H1 (cell line): ENCODE data around the gene UTRN. TPM values are rescaled to one million over a fixed set of nuclear protein-coding genes. Genes with fewer than 3 reads are reported as not detected.

ENCODE experiments used
- CTCF ChIA-PET: fragments of 300-600 bp; sonication (Branson Sonifier 250); formaldehyde crosslinking; loops from one replicate; lab custom pipeline; 2021; ENCODE audit not compliant: partially characterized antibody; lab: Charles Lee
- POLR2A ChIA-PET: fragments of 300-600 bp; sonication (Branson Sonifier 250); formaldehyde crosslinking; loops from one replicate; lab custom pipeline; 2021; ENCODE audit warnings: inconsistent platforms; ENCODE audit not compliant: partially characterized antibody; lab: Charles Lee
- DNase-seq, 2 experiments: peaks; one replicate each; pipeline versions ENCODE4 v3.0.0 to v3.0.0-alpha.2; 2010 to 2022; ENCODE audit warnings: low spot score in 2 of 2, low read depth in 1 of 2, mixed read lengths in 1 of 2
- FAIRE-seq: peaks from 2 replicates; lab custom pipeline; 2011; peaks lifted over from hg19 to GRCh38; lab: Jason Lieb, UNC
- H2AFZ ChIP-seq: 2 replicates; pipeline ENCODE4 v1.8.1; 2012; ENCODE audit warnings: low read length, inconsistent platforms
- H2AK5ac ChIP-seq: 2 replicates; pipeline ENCODE4 v1.6.1; 2013; ENCODE audit warnings: low read depth, low read length
- H2BK120ac ChIP-seq: replicated peaks from 2 replicates; pipeline ENCODE3; 2013; ENCODE audit warnings: low read depth, low read length, inconsistent platforms
- H2BK12ac ChIP-seq: 2 replicates; pipeline ENCODE4 v1.6.1; 2013; ENCODE audit warnings: low read depth, low read length
- H2BK15ac ChIP-seq: 2 replicates; pipeline ENCODE4 v1.6.1; 2013; ENCODE audit warnings: low read length
- H2BK20ac ChIP-seq: 2 replicates; pipeline ENCODE4 v1.6.1; 2013; ENCODE audit warnings: low read length
- H2BK5ac ChIP-seq: 2 replicates; pipeline ENCODE4 v1.6.1; 2013; ENCODE audit warnings: low read depth, low read length
- H3K14ac ChIP-seq: 2 replicates; pipeline ENCODE4 v1.6.1; 2013; ENCODE audit warnings: inconsistent platforms; ENCODE audit not compliant: insufficient read length
- H3K18ac ChIP-seq: 2 replicates; pipeline ENCODE4 v1.6.1; 2013; ENCODE audit warnings: low read length; ENCODE audit errors: extremely low read depth
- H3K23ac ChIP-seq: 2 replicates; pipeline ENCODE4 v1.6.1; 2013; ENCODE audit warnings: inconsistent platforms; ENCODE audit not compliant: insufficient read length
- H3K23me2 ChIP-seq: 2 replicates; pipeline ENCODE4 v1.6.1; 2013; ENCODE audit warnings: low read depth, low read length
- H3K27ac ChIP-seq: 2 replicates; pipeline ENCODE4 v1.6.1; 2011; ENCODE audit warnings: low read depth, low read length, inconsistent platforms
- H3K27me3 ChIP-seq, 4 experiments: replicated peaks in 1 of 4; 1 replicate in 1 of 4; 2 replicates in 3 of 4; pipeline versions ENCODE4 v1.6.1 to v1.8.1; 2011 to 2013; ENCODE audit warnings: low read length in 3 of 4, mild to moderate bottlenecking in 3 of 4, inconsistent platforms in 2 of 4, mixed read lengths in 2 of 4, moderate library complexity in 1 of 4; ENCODE audit not compliant: control insufficient read depth in 3 of 4, insufficient read depth in 3 of 4; ENCODE audit errors: extremely low read depth in 1 of 4
- H3K36me3 ChIP-seq, 4 experiments: 2 replicates each; pipeline versions ENCODE4 v1.6.1 to v1.8.1; 2011 to 2013; ENCODE audit warnings: mild to moderate bottlenecking in 4 of 4, low read length in 3 of 4, moderate library complexity in 2 of 4, control low read depth in 1 of 4, inconsistent platforms in 1 of 4; ENCODE audit not compliant: insufficient read depth in 4 of 4, control insufficient read depth in 2 of 4
- H3K4ac ChIP-seq: replicated peaks from 2 replicates; pipeline ENCODE3; 2013; ENCODE audit warnings: low read length, low read depth, mixed read lengths, inconsistent platforms; ENCODE audit not compliant: insufficient read length
- H3K4me1 ChIP-seq, 4 experiments: replicated peaks in 1 of 4; 1 replicate in 1 of 4; 2 replicates in 3 of 4; pipeline versions ENCODE4 v1.6.1 to v1.8.1; 2011 to 2013; ENCODE audit warnings: low read length in 3 of 4, inconsistent platforms in 2 of 4, mixed read lengths in 1 of 4; ENCODE audit not compliant: insufficient read depth in 4 of 4, control insufficient read depth in 3 of 4
- H3K4me2 ChIP-seq, 2 experiments: 2 replicates each; pipeline versions ENCODE4 v1.6.1 to v1.8.1; 2011 to 2013; ENCODE audit warnings: low read depth in 2 of 2, low read length in 2 of 2, control low read depth in 1 of 2, inconsistent platforms in 1 of 2, mild to moderate bottlenecking in 1 of 2; ENCODE audit not compliant: insufficient read depth in 1 of 2
- H3K4me3 ChIP-seq, 4 experiments: fragments of 200-600, 300-600 bp in 1 of 4; sonication (generic), shearing (Covaris generic), sonication (Bioruptor Twin) in 1 of 4; 2 replicates each; pipeline versions ENCODE4 v1.5.1 to v1.8.1; 2011 to 2016; ENCODE audit warnings: low read length in 4 of 4, low read depth in 3 of 4, control low read depth in 2 of 4, inconsistent platforms in 2 of 4, mild to moderate bottlenecking in 2 of 4, mixed read lengths in 1 of 4, moderate library complexity in 1 of 4; ENCODE audit not compliant: insufficient read depth in 2 of 4; ENCODE audit errors: extremely low read depth in 1 of 4
- H3K56ac ChIP-seq: replicated peaks from 2 replicates; pipeline ENCODE3; 2013; ENCODE audit warnings: low read depth, mild to moderate bottlenecking, mixed read lengths, low read length, inconsistent platforms; ENCODE audit not compliant: insufficient read length
- H3K79me1 ChIP-seq: 2 replicates; pipeline ENCODE4 v1.6.1; 2013; ENCODE audit warnings: low read depth, low read length, control low read depth
- H3K79me2 ChIP-seq, 2 experiments: 2 replicates each; pipeline versions ENCODE4 v1.6.1 to v1.8.1; 2012 to 2013; ENCODE audit warnings: low read length in 2 of 2, mild to moderate bottlenecking in 2 of 2, inconsistent platforms in 1 of 2; ENCODE audit not compliant: insufficient read depth in 2 of 2, control insufficient read depth in 1 of 2
- H3K9ac ChIP-seq, 4 experiments: replicated peaks in 1 of 4; 1 replicate in 1 of 4; 2 replicates in 3 of 4; pipeline versions ENCODE4 v1.6.1 to v1.8.1; 2011 to 2013; ENCODE audit warnings: low read depth in 3 of 4, low read length in 3 of 4, control low read depth in 2 of 4, mild to moderate bottlenecking in 2 of 4, moderate library complexity in 2 of 4, inconsistent platforms in 1 of 4; ENCODE audit errors: extremely low read depth in 1 of 4
- H3K9me3 ChIP-seq, 2 experiments: 2 replicates each; pipeline versions ENCODE4 v1.6.1 to v1.8.1; 2012 to 2013; ENCODE audit warnings: mild to moderate bottlenecking in 2 of 2, moderate library complexity in 2 of 2, control low read depth in 1 of 2, inconsistent platforms in 1 of 2, low read depth in 1 of 2, low read length in 1 of 2, mixed read lengths in 1 of 2; ENCODE audit not compliant: insufficient read depth in 2 of 2
- H4K20me1 ChIP-seq, 2 experiments: replicated peaks in 1 of 2; 2 replicates each; pipeline versions ENCODE3 to v1.8.1; 2011 to 2013; ENCODE audit warnings: inconsistent platforms in 2 of 2, low read length in 2 of 2, mild to moderate bottlenecking in 1 of 2; ENCODE audit not compliant: insufficient read depth in 2 of 2, control insufficient read depth in 1 of 2
- H4K5ac ChIP-seq: 2 replicates; pipeline ENCODE4 v1.6.1; 2013; ENCODE audit warnings: low read length, low read depth, mixed read lengths, inconsistent platforms; ENCODE audit not compliant: insufficient read length
- H4K8ac ChIP-seq: 2 replicates; pipeline ENCODE4 v1.8.0; 2013; ENCODE audit warnings: mild to moderate bottlenecking, moderate library complexity, low read length, inconsistent platforms; ENCODE audit not compliant: insufficient read depth; ENCODE audit errors: extremely low read depth
- H4K91ac ChIP-seq: replicated peaks from 2 replicates; pipeline ENCODE3; 2013; ENCODE audit warnings: low read length, mixed read lengths, inconsistent platforms; ENCODE audit not compliant: insufficient read length
- MAFK ChIP-seq: IDR thresholded peaks from 2 replicates; pipeline ENCODE4 v1.6.1; 2012; ENCODE audit warnings: low read depth, mild to moderate bottlenecking, improper control_type of control experiment, low read length
- SAP30 ChIP-seq: fragments of 300-600 bp; sonication (generic); IDR thresholded peaks from 2 replicates; pipeline ENCODE4 v1.7.1; 2012; ENCODE audit warnings: low read length, moderate library complexity, mild to moderate bottlenecking, inconsistent platforms; ENCODE audit not compliant: insufficient read depth, insufficient replicate concordance
- SIX5 ChIP-seq: IDR thresholded peaks from 2 replicates; pipeline ENCODE4 v1.6.1; 2011; ENCODE audit warnings: mild to moderate bottlenecking, low read depth, low read length
- TCF12 ChIP-seq: IDR thresholded peaks from 2 replicates; pipeline ENCODE4 v1.6.1; 2011; ENCODE audit warnings: low read depth, mild to moderate bottlenecking, low read length
- WGBS, 2 experiments: shearing (Covaris generic) in 1 of 2; methylation state at CpG; one replicate each; pipeline versions ENCODE4 v1.1.6 to v1.1.7; 2013 to 2015; ENCODE audit warnings: low lambda C conversion rate in 2 of 2, mixed read lengths in 2 of 2, inconsistent platforms in 1 of 2, low coverage in 1 of 2, missing lambda C conversion rate in 1 of 2; ENCODE audit not compliant: insufficient replicate concordance in 2 of 2, insufficient coverage in 1 of 2, insufficient read length in 1 of 2; ENCODE audit errors: extremely low coverage in 1 of 2, missing lambda C conversion rate in 1 of 2; 5-methylcytosine and 5-hydroxymethylcytosine counted together
- polyA plus RNA-seq, 7 experiments: library from polyadenylated mRNA; depleted of rRNA in 3 of 7; stranded (reverse) in 5 of 7; unstranded in 2 of 7; fragments of >200 nt in 5 of 7; fragments of 200-250 nt in 2 of 7; gene quantifications; 1 replicate in 5 of 7; 2 replicates in 1 of 7; 4 replicates in 1 of 7; pipeline versions ENCODE4 v1.2.1 to v1.2.3, GENCODE V29; 2011 to 2013; ENCODE audit warnings: missing spikeins in 2 of 7, mixed read lengths in 2 of 7
- total RNA-seq: library from RNA; stranded (reverse); fragmentation: NEBNext Ultra II Directional; extraction: Animal tissue kit (Norgen Biotek cat#: 25700); gene quantifications from 2 replicates; pipeline ENCODE4 v1.2.1, GENCODE V29; 2021

The UTRN gene
- total and polyA plus RNA-seq, 2 of the 8 experiments (the other 6 are each of a cell fraction or from before 2014, with no cell fraction given) = 25.0 to 112 TPM

DNA sequence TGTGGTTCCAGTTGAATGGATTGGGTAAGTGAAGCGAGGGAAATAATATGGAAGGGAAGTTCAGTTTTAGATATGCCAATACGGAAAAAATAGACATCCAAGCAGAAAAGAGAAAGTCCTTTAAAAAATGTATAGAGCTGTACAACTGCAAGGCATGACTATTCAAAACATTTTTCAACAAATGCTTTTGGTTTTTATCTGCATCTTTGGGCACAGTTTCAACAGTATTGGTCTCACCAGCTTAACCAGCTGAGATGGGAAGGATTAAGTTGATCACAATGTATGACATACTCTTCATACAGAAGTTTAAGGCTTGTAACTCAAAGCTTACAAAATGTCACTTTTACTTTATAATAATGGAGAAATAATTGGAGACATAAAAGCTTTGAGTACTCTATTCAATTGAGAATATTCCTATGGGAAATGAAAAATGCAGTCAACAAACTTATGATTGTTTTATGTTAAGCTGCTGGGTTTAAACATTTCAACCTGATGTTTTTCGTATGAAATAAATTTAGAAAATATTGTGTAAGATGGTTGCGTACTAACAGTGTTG is 16.3 kb upstream of the UTRN start:
- no peak overlapping the region for H3K56ac ChIP-seq
- H3K18ac ChIP-seq = no peak overlapping the region
- no peak overlapping the region for H3K4ac ChIP-seq
- no peak overlapping the region for H2BK12ac ChIP-seq
- TF ChIP-seq SAP30 = no peak
- no peak for TF ChIP-seq MAFK
- TF ChIP-seq SIX5 = no peak
- no peak for TF ChIP-seq TCF12
- no peak overlapping the region for H3K9ac ChIP-seq
- 88 to 100% methylated on average over 1 to 4 of the region's 4 CpGs for WGBS, 2 experiments
- H3K79me2 ChIP-seq = no peaks in the 10 kb centered on the region
- no peak overlapping the region for H2AFZ ChIP-seq
- H3K4me3 ChIP-seq = no peak overlapping the region
- 0 out of 4 replicates have a peak, but pooled peaks cover 0 to 3% of the 10 kb centered on the region in 2 experiments for H3K9me3 ChIP-seq
- H3K36me3 ChIP-seq = no peaks in the 10 kb centered on the region
- H2BK5ac ChIP-seq = no peak overlapping the region
- POLR2A ChIA-PET = interaction anchor here (0.7 to 1.6 kb wide), 2 partner anchors 9 to 141 kb away, joined by 3 read pairs; no protein-coding TSS in a partner anchor
- no peak overlapping the region for H4K91ac ChIP-seq
- H3K14ac ChIP-seq = no peak overlapping the region
- no peaks in the 10 kb centered on the region for H4K20me1 ChIP-seq
- no peak overlapping the region for H2BK15ac ChIP-seq
- FAIRE-seq = no peak
- H3K79me1 ChIP-seq = no peaks in the 10 kb centered on the region
- no peak overlapping the region for H3K23ac ChIP-seq
- no peak overlapping the region for H2BK20ac ChIP-seq
- no peak for DNase-seq
- no peaks in the 10 kb centered on the region for H3K23me2 ChIP-seq
- no peak overlapping the region for H2AK5ac ChIP-seq
- no peak overlapping the region for H2BK120ac ChIP-seq
- no peak overlapping the region for H4K8ac ChIP-seq
- no peak overlapping the region for H3K4me2 ChIP-seq
- H3K4me1 ChIP-seq = peaks cover 0 to 14% (median 10%) of the 10 kb centered on the region in 4 experiments; a peak in 4 of 7 replicates
- no peak overlapping the region for H4K5ac ChIP-seq
- H3K27me3 ChIP-seq = no peaks in the 10 kb centered on the region
- CTCF ChIA-PET = interaction anchor here (0.7 to 3.2 kb wide), 7 partner anchors 11 to 54 kb away, joined by 3 to 18 read pairs (median 3); no protein-coding TSS in a partner anchor
- no peak overlapping the region for H3K27ac ChIP-seq
